GM20000 (cell line): Measurements from ENCODE around the gene LINC01488.

ENCODE experiments used
- DNase-seq: peaks from one replicate; pipeline ENCODE4 v3.0.0; 2012; ENCODE audit warnings: low spot score
- TF ChIP-seq, protein P1 (sequence below): IDR thresholded peaks from 2 replicates; pipeline ENCODE4 v1.5.1; 2012; ENCODE audit warnings: mild to moderate bottlenecking, control low read depth; ENCODE audit errors: extremely low read depth, missing control alignments

The LINC01488 gene

GRCh38 chr11:69481393-69481844 lies at the start of gene LINC01488:
Gene LINC01488 (plus strand): TSS chr11:69481663.
- no peak for DNase-seq
- TF ChIP-seq, protein P1, sequence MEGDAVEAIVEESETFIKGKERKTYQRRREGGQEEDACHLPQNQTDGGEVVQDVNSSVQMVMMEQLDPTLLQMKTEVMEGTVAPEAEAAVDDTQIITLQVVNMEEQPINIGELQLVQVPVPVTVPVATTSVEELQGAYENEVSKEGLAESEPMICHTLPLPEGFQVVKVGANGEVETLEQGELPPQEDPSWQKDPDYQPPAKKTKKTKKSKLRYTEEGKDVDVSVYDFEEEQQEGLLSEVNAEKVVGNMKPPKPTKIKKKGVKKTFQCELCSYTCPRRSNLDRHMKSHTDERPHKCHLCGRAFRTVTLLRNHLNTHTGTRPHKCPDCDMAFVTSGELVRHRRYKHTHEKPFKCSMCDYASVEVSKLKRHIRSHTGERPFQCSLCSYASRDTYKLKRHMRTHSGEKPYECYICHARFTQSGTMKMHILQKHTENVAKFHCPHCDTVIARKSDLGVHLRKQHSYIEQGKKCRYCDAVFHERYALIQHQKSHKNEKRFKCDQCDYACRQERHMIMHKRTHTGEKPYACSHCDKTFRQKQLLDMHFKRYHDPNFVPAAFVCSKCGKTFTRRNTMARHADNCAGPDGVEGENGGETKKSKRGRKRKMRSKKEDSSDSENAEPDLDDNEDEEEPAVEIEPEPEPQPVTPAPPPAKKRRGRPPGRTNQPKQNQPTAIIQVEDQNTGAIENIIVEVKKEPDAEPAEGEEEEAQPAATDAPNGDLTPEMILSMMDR = no peak

DNA sequence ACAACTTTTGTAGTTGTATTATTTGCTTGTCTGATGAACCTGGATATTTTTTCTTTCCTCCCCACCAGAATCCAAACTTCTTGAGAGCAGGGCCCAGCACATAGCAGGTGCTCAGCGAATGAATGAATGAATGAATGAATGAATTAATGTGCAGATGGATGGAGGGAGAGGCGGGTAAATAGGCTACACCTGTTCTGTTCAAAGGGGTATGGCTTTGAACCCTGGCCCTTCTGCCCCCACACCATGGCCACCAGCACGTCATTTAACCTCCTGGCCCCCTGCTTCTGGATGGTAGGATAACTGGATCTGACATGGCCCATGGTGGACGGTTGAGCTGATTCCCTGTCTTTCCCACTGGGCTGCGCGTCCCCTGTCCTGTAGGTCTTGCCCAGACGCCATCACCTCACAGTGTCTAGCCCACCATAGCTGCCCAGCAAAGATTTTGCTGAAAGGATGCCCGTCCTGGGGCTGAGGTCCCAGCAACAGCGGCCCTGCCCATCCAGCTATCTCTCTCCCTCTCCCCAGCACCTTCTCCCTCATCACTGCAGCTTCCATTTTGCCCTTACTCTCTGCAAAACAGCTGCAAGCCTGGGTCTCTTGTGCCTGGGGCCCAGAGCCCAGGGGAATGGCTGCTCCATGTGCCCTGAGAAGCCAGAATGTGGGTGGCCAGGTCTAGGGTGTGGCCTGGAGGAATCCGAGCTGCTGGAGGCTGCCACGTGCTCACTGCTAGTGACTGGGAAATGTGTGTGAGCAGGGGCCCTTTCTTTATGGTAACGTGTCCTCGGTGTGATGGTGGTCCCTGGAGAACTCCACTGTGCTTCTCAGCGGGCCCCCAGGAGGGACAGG lies 49.3 kb upstream of the LINC01488 start:
- TF ChIP-seq, protein P1 = no peak
- DNase-seq = no peak

- TF ChIP-seq, protein P1 = no peak
- no peak for DNase-seq
These were observed 47.7 kb upstream of the LINC01488 start for GRCh38 chr11:69433741-69434140.

DNA sequence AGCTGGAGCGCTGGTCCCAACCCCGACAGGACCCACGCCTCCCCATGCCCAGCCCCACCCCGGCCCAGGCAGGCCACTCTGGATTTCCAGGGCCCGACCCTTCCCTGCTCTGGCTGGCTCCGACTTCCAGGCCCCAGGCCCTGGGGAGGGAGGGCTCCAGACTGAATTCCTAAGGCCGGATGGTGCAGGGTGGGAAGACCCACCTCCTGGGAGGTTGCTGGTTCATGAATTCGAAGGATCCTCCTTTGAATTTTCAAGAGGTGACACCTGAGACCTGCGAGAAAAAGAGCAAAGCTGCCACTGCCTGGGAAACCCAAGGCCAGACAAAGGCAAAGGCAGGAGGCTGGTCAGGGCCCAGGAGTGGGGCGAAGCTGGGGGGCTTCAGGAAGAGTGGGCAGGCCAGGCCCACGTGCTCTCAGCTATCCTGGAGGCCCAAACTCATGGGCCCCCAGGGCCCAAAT lies 47.0 kb upstream of the LINC01488 start:
- TF ChIP-seq, protein P1 = no peak
- DNase-seq = no peak

- DNase-seq = no peak
- TF ChIP-seq, protein P1 = no peak
These were observed 46.1 kb upstream of the LINC01488 start for GRCh38 chr11:69435161-69435986.

DNA sequence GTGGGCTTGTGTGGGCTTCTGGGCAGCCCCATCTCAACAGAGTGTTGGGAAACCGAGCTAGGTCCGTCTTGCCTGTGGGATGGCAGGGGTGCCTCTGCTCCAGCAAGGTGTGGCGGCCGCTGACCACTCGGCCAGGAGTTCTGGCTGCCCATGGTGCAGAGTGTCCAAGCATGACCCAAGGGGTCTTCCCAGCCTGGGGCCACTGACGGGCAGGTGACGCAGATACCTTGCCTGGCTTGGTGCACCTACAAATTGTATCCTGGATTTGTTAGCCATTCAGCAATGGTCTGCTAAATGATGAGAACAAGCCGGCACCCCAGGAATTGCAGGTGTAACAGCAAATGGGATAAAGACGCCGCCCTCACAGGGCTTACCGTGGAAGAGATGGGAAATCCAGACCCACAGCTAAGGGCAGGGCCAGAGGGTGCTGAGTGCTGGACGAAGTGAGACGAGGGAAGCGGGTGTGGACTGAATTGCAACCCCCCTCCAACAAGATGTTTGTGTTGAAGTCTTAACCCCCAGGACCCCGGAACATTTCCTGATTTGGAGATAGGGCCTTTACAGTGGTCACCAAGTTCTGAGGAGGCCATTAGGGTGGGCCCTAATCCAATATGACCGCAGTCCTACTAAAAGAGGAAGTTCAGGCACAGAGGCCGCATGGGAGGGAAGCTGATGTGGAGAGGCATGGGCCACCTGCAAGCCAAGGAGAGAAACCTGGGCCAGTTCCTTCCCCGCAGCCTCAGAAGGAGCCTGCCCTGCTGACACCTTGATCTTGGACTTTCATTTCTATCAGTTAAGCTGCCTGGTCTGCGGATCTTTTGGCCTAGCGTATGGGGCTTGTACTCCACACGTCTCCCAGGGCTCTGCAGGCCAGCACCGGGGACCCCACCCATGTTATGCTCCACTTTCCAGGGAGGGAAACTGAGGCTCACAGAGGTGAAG lies 45.2 kb upstream of the LINC01488 start:
- no peak for DNase-seq
- TF ChIP-seq, protein P1 = no peak
